ENCODE measurements around the gene ZNF608.

ZNF608 gene

GRCh38 chr5:124738681-124739633 lies 7.5 kb downstream of the ZNF608 start:
- TF ChIP-seq GATA2 (IDR thresholded peaks at IDR 0.05; ENCODE audit: low read depth, low read length) (peak; percentile 96), GATA3 (IDR thresholded peaks at IDR 0.05; ENCODE audit: low read depth, low read length) (peak; percentile 89)

DNA sequence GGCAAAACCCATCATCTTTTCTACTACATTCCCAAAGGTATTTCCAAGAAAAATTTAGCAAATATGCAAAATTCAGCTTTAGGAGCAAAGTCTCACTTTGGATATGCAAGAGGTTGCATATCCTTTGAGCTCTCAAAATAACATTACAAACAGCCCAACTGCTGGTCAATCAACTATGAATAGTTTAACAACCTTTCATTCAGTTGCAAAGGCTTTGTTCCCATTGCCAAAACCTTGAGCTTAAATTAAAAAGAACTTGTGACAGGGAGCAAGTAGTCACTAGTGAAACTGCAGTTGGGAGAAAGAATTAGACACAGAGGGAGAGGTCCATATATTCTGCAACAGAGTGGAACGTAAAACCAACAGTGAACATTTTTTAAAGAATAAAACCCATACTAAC lies 8.8 kb downstream of the ZNF608 start:
- TF ChIP-seq GATA3 (IDR thresholded peaks at IDR 0.05; ENCODE audit: low read depth, low read length) (no peak), GATA2 (IDR thresholded peaks at IDR 0.05; ENCODE audit: low read depth, low read length) (no peak)

DNA sequence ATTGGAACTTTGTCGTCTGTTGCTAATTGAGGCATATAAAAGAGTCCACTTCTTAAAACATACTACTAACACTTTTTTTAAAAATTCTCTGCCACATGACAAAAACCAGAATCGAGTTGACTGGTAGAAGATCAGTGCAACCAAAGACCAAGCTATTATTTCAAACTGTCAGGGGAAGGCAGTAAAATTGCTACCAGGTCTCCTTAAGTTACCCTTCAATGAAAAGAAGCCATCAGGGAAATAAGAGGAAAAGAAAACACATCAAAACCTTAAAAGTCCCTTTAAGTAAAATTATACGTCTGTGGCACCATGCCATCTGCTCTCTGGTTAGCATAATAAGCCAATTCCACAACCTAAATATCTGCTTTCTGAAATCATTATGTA lies 9.6 kb downstream of the ZNF608 start:
- no peak for TF ChIP-seq GATA2 (IDR thresholded peaks at IDR 0.05; ENCODE audit: low read depth, low read length)
- TF ChIP-seq GATA3 (IDR thresholded peaks at IDR 0.05; ENCODE audit: low read depth, low read length): no peak

GRCh38 chr5:124736082-124736804 lies 10.2 kb downstream of the ZNF608 start:
- no peak for TF ChIP-seq GATA3 (IDR thresholded peaks at IDR 0.05; ENCODE audit: low read depth, low read length)
- no peak for TF ChIP-seq GATA2 (IDR thresholded peaks at IDR 0.05; ENCODE audit: low read depth, low read length)

DNA sequence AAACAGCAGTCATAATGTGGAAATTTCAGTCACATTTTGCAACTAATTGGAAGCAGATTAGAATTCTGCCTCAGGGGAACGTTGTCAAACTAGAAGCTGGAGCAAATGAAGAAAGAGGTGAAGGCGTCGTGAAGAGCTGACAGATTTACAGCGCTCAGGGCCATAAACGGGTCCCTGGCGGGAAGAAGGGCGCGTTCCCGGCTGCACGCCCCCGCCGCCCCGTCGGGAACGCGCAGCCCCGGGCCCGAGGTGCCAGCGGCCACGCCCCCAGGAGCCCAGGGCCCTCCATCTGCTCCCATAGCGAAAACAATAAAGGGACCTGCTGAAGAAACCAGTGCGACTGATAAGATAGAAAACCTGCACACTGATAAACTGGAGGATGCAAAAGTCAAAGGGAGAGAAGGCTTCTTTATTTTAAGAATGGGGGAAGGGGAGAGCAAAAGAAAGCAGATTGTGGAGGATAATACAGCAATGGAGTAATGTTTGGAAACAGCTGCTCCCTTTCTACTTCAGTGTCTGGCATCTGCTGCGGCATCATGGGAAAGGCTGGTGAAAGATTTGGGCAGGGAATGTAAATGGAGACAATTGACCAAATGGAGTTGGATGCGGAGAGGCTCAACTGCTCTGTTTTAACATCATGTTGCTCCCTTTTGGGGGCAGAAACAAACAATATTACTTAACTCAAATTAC lies 11.1 kb downstream of the ZNF608 start:
- TF ChIP-seq GATA3 (IDR thresholded peaks at IDR 0.05; ENCODE audit: low read depth, low read length) (no peak), GATA2 (IDR thresholded peaks at IDR 0.05; ENCODE audit: low read depth, low read length) (peak; percentile 28; the same call in 1 of the 2 replicates)

- TF ChIP-seq GATA2 (IDR thresholded peaks at IDR 0.05; ENCODE audit: low read depth, low read length): no peak
- TF ChIP-seq GATA3 (IDR thresholded peaks at IDR 0.05; ENCODE audit: low read depth, low read length): no peak
Observed at GRCh38 chr5:124734574-124735168, 11.8 kb downstream of the ZNF608 start.

- TF ChIP-seq GATA2 (IDR thresholded peaks at IDR 0.05; ENCODE audit: low read depth, low read length) (no peak), GATA3 (IDR thresholded peaks at IDR 0.05; ENCODE audit: low read depth, low read length) (no peak)
Observed at GRCh38 chr5:124733329-124733650, 13.1 kb downstream of the ZNF608 start.

GRCh38 chr5:124732428-124733328 lies 13.8 kb downstream of the ZNF608 start:
- TF ChIP-seq GATA2 (IDR thresholded peaks at IDR 0.05; ENCODE audit: low read depth, low read length) (no peak), GATA3 (IDR thresholded peaks at IDR 0.05; ENCODE audit: low read depth, low read length) (no peak)

DNA sequence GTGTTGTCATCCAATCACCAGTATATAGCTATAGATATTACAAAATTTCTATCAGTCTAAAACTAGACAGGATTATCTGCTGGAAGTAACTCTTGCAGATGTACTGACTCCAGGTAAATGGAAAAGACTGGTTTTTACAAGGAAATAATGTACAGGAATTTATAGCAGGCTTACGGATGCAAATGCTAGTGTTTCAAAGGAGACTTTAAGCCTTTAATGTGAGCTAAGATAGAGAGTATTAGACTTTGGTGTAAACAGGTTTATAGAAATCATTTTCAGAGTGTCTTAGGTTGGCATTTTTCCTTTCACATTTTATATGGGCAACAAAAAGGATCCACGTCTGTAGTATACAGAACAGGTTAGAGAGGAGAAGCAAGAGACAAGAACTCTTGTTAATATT lies 16.1 kb downstream of the ZNF608 start:
- TF ChIP-seq GATA2 (IDR thresholded peaks at IDR 0.05; ENCODE audit: low read depth, low read length) (no peak), GATA3 (IDR thresholded peaks at IDR 0.05; ENCODE audit: low read depth, low read length) (no peak)

DNA sequence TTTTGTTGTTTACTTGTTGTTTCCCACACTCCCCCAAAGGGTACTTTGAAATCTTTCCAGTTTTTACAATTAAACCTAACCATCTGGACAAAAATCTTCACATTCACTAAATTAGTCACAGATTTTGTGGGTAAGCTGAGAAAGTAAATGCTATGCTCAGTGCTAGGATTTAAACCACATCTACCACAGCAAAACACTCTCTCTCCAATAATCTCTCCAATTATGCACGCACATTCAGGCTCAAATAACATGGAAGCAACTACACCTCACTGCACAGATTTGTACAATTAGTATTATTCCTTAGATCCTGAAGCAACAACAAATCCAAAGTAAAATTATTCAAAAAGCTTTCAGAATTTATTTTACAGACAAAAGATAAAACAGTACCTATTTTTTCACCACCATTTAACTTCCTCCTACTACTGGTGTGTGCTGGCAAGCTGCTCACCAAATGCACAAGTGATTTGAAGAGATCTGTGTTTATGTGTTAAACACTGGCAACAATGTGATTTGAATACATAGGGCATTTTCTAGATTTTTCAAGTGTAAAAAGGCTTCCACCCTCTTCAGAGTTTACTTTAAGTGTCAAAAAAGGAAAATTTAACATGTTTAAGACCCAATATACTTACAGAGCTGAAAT lies 16.6 kb downstream of the ZNF608 start:
- TF ChIP-seq GATA3 (IDR thresholded peaks at IDR 0.05; ENCODE audit: low read depth, low read length) (no peak), GATA2 (IDR thresholded peaks at IDR 0.05; ENCODE audit: low read depth, low read length) (no peak)

DNA sequence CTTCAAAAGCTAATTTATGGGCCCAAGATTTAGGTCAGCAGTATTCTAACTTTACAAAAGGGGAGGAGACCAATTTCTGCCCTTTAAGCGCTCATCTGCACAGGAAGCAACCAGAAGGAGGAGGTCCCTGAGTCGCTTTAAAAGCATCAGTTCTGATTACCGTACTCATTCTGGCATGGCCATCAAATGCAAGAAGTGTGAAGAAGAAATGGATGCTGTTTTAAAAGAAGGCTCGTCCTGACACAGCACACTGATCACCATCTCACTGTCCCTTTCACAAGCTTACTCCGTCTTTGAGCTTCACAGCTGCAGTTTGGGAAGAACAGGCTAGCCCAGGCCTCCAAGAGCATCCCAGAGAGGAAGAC lies 17.5 kb downstream of the ZNF608 start:
- no peak for TF ChIP-seq GATA2 (IDR thresholded peaks at IDR 0.05; ENCODE audit: low read depth, low read length)
- TF ChIP-seq GATA3 (IDR thresholded peaks at IDR 0.05; ENCODE audit: low read depth, low read length): no peak

GRCh38 chr5:124728331-124728967 lies 18.0 kb downstream of the ZNF608 start:
- TF ChIP-seq GATA2 (IDR thresholded peaks at IDR 0.05; ENCODE audit: low read depth, low read length): no peak
- TF ChIP-seq GATA3 (IDR thresholded peaks at IDR 0.05; ENCODE audit: low read depth, low read length): no peak
